Measurements from ENCODE around the gene CTNND2. TPM values are rescaled to one million over a fixed set of nuclear protein-coding genes. Genes with fewer than 3 reads are reported as not detected.
A peak's percentile ranks its signal among the peaks of the same experiment; 100 is the strongest.

Gene CTNND2
- total and polyA plus RNA-seq, 4 donors = 0.30 to 2.2 (median 0.71) TPM

DNA sequence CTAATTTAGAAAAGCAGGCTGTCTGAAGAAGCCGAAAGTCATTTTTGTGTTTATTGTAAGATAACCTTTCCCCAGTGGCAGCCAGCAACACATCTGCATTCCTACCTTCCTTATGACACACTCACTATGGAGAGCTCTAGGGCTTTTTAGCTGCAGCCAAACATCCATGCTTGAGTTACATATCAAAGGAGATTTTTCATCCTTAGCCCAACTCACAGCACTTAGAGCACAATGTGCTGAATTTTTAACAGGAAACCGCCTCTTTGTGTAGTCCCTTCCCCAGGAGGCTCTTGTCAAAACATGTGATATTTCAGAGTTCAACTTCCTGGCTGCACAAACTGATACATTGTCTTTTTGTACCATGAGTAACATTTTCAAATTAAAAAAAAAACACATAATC lies 379.2 kb downstream of the CTNND2 start:
- TF ChIP-seq, protein P1, sequence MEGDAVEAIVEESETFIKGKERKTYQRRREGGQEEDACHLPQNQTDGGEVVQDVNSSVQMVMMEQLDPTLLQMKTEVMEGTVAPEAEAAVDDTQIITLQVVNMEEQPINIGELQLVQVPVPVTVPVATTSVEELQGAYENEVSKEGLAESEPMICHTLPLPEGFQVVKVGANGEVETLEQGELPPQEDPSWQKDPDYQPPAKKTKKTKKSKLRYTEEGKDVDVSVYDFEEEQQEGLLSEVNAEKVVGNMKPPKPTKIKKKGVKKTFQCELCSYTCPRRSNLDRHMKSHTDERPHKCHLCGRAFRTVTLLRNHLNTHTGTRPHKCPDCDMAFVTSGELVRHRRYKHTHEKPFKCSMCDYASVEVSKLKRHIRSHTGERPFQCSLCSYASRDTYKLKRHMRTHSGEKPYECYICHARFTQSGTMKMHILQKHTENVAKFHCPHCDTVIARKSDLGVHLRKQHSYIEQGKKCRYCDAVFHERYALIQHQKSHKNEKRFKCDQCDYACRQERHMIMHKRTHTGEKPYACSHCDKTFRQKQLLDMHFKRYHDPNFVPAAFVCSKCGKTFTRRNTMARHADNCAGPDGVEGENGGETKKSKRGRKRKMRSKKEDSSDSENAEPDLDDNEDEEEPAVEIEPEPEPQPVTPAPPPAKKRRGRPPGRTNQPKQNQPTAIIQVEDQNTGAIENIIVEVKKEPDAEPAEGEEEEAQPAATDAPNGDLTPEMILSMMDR (IDR thresholded peaks at IDR 0.05; ENCODE audit: control extremely low read depth, extremely low read depth) = no peak
- Histone ChIP-seq H3K36me3 (ENCODE audit: control insufficient read depth in 4 of 4, insufficient read depth in 4 of 4, low read length in 4 of 4) (no peaks in the 10 kb centered on the region), H3K4me1 (ENCODE audit: control insufficient read depth in 5 of 5, insufficient read depth in 5 of 5, low read length in 5 of 5) (peaks cover 0 to 10% (median 0%) of the 10 kb centered on the region in 5 donors), H3K9me3 (ENCODE audit: control insufficient read depth in 4 of 4, insufficient read depth in 3 of 4, low read length in 3 of 4) (no peaks in the 10 kb centered on the region), H3K9ac (ENCODE audit: insufficient read depth in 1 of 2, low read length in 2 of 2) (no peak overlapping the region), H3K4me3 (no peak overlapping the region), H3K27ac (ENCODE audit: low read depth in 1 of 2, low read length in 1 of 2) (no peak overlapping the region), H3K27me3 (ENCODE audit: control insufficient read depth in 3 of 3, insufficient read depth in 3 of 3, low read length in 2 of 3) (no peaks in the 10 kb centered on the region)
- DNase-seq (peak in 1 of 3 donors; percentile 25), ATAC-seq (ENCODE audit: insufficient read depth, low FRiP score) (no peak)
- 36 to 45% methylated on average over 2 of the region's 2 CpGs for WGBS, 2 donors

DNA sequence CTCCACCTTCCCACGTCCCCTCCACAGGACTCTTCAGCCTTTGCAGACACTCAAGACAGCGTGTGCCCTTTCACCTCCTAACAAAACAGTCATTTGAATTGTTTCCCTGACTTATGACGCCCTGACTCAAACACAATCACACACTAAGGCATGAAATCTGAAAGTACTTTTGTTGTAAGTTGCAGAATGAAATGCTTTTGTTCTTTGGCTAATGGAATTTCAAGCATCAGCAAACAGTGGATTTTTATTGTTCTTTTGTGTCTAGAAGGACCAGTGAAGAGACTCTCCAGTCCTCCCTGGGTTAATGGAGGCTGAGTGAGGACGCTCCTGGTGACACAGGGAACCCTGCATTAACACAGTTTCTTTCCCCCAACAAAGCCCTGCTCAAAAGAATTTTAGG lies 380.1 kb downstream of the CTNND2 start:
- Histone ChIP-seq H3K27ac (ENCODE audit: low read depth in 1 of 2, low read length in 1 of 2) (no peak overlapping the region), H3K4me1 (ENCODE audit: control insufficient read depth in 5 of 5, insufficient read depth in 5 of 5, low read length in 5 of 5) (peaks cover 0 to 10% (median 0%) of the 10 kb centered on the region in 5 donors), H3K4me3 (no peak overlapping the region), H3K9me3 (ENCODE audit: control insufficient read depth in 4 of 4, insufficient read depth in 3 of 4, low read length in 3 of 4) (no peaks in the 10 kb centered on the region), H3K9ac (ENCODE audit: insufficient read depth in 1 of 2, low read length in 2 of 2) (no peak overlapping the region), H3K27me3 (ENCODE audit: control insufficient read depth in 3 of 3, insufficient read depth in 3 of 3, low read length in 2 of 3) (no peaks in the 10 kb centered on the region), H3K36me3 (ENCODE audit: control insufficient read depth in 4 of 4, insufficient read depth in 4 of 4, low read length in 4 of 4) (no peaks in the 10 kb centered on the region)
- DNase-seq (peak in 1 of 3 donors; percentile 14), ATAC-seq (ENCODE audit: insufficient read depth, low FRiP score) (no peak)
- TF ChIP-seq, protein P1 (IDR thresholded peaks at IDR 0.05; ENCODE audit: control extremely low read depth, extremely low read depth) = no peak
- 46 to 70% methylated on average over 4 of the region's 4 CpGs for WGBS, 2 donors

GRCh38 chr5:11522796-11523195 lies 381.4 kb downstream of the CTNND2 start:
- Histone ChIP-seq H3K9me3 (ENCODE audit: control insufficient read depth in 4 of 4, insufficient read depth in 3 of 4, low read length in 3 of 4) (no peaks in the 10 kb centered on the region), H3K27me3 (ENCODE audit: control insufficient read depth in 3 of 3, insufficient read depth in 3 of 3, low read length in 2 of 3) (no peaks in the 10 kb centered on the region), H3K9ac (ENCODE audit: insufficient read depth in 1 of 2, low read length in 2 of 2) (no peak overlapping the region), H3K4me3 (no peak overlapping the region), H3K36me3 (ENCODE audit: control insufficient read depth in 4 of 4, insufficient read depth in 4 of 4, low read length in 4 of 4) (no peaks in the 10 kb centered on the region), H3K27ac (ENCODE audit: low read depth in 1 of 2, low read length in 1 of 2) (no peak overlapping the region), H3K4me1 (ENCODE audit: control insufficient read depth in 5 of 5, insufficient read depth in 5 of 5, low read length in 5 of 5) (peaks cover 0 to 10% (median 0%) of the 10 kb centered on the region in 5 donors)
- ATAC-seq (ENCODE audit: insufficient read depth, low FRiP score) = no peak
- WGBS, 2 donors = 87 to 88% methylated on average over 4 of the region's 4 CpGs
- TF ChIP-seq, protein P1 (IDR thresholded peaks at IDR 0.05; ENCODE audit: control extremely low read depth, extremely low read depth) = no peak
- DNase-seq = no peak
